HG03354 (cell line): Measurements from ENCODE around the gene KIFAP3.

Source experiments
- ATAC-seq: cut with Tn5 transposase; IDR thresholded peaks from one replicate; pipeline ENCODE4 v1.9.1; 2021; ENCODE audit warnings: mild to moderate bottlenecking; ENCODE audit not compliant: unreplicated experiment, poor library complexity, severe bottlenecking

KIFAP3 gene

DNA sequence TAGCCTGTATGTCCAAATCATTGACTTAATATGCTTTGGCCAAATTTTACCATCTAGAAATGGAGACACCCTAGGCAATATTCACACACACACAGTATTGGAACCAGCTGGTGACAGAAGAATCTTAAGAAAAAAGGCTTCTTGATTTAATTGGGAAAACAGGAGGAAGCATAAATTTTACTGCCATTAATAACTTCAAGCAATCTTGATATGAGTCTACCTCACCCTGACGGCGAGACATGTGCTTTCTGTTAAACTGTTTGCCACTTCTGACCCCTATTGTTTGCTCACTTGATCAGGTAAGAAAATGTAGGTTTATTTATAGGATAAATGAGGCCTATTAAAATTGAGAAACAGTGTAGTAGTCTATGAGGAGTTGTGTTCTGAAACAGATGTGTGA, 73.2 kb downstream of the KIFAP3 start:
- ATAC-seq: no peak

DNA sequence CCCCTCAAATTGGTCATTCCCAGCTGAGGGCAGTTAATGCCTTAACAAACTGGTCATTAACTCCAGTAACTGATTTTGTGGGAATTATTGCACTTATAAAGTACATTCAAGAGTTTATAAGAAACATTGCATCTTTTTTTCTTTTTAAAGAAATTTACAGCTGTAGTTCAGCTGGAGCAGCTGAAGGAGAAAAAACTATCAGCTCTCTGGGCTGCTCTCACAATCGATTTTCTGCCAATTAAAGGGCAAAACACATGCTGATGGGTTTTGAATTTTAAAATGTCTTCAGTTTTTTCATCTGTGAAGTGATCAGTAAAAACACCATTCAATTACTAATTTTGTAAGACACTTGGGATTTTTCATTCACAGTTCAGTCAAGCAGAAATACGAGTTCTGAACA, 74.7 kb downstream of the KIFAP3 start:
- no peak for ATAC-seq

DNA sequence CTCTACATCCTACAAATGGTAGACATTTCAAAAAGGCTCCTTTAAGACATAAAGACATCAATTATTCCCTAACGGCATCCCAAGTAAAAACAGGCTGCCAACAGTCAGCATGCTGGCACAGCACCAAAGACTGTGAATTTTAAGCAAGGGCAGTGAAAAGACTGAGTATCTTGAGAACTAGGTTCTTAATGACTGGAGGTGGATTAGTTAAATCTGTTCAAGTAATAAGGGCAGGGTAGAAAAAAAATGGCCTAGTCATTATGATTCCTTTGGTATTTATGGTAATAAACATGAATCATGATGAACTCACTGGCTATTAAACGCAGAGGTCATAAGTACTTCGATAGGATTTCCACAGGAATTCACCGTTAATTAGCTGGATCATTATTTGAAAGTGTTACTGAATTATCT, 75.2 kb downstream of the KIFAP3 start:
- no peak for ATAC-seq

DNA sequence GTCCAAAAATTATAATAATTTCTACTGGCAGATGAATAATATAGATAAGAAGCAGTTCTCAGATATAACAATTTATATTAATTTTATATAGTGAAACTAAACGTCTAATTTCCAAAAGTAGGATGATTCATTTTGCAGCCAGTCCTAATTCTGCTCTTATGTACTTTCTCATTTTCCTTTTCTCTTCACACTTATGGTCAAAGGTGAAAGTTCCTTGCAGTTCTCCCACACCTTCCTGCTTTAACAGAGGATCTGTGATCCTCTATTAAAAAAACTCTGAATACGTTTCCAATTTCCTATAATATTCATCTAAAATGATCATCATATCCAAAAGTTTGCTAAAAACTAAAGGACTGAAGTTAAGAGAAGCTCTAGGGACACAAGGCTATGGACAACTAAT, 78.5 kb downstream of the KIFAP3 start:
- no peak for ATAC-seq

DNA sequence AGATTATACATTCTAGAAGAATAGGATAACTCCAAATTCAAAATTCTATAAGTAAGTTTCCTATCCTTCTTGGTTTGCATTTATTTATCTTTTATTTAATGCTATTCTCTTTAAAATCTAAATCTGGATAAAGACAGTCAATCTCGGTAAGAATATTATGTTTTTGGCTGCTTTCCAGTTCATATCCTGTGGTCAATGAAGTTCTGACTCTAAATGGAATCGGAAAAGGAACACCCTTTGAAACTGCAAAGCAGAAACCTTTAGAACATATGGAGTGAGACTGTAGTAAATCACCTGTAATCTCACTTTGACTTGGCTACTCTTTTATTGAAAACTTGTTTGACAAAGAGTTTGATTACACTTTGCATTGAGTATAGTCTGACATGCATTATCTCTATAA, 85.2 kb downstream of the KIFAP3 start:
- ATAC-seq: no peak

DNA sequence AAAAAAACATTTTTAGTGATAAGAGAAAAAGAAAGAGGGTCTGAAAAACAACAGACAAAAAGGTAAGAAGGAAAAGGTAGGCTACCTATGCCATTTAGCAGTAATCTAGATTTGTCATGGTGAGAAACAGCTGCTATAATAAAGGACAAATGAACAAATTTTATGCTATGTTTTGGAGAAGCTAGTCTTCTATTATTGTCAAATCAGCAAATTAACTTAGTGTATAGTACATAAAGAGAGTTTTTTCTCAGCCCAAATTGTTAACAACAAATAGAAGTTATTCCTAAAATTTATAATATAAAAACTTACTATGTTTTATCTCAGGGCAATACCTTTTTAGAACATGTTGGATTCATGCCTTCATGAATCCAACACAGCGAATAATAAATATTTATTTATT, 88.7 kb downstream of the KIFAP3 start:
- ATAC-seq: no peak

DNA sequence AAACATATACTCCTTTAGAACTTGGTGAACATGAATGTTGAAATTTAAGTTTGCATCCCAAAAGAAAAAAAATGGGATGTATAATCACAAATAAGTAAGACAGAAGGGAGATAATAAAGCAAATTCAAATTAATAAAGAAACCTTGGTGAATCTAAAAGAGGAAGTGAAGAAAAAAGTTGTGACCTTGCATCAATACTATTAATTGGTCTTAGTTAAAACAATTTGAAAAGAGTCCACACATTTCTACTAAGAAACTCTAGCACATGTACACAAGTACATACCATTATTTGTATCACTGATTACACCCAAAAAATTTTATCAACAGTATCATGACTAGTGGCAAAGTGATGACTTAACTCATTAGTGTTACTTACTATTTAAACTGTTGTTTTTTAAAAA, 100.4 kb downstream of the KIFAP3 start:
- no peak for ATAC-seq

DNA sequence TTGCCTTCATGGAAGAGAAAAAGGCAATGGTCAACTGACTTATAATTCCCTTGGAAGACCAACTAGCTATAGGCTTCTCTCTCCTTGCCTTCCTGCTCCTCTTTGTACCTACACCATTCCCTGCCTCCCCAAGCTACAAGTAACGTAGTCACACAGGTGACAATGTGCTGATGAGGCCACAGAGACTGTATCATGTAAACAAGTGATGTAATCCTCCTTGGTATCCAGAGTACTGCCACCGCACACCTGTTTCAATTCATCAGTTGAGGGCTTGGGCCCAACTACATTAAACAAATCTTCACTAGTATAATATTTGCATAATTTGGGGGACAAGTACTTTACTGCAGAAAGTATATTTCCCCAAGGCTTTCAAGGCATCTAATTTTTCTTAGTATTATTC, 104.4 kb downstream of the KIFAP3 start:
- no peak for ATAC-seq

DNA sequence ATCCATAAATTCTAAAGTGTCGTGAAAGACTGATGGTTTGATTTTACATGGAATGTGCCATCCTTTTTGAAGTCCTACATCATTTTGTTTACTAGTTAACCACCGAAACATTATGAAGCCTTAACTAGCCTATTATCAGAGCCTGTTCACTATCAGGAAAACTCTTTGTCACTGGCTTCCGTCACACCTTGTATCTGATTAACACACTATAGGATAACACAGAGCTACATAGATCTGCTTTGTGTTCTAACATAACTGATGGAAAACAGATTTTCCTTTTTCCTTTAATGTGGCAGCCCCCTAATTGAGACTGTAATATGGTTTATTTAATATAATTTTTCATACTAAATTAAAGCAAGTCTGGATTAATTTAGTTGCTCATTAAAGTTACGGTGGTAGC, 106.3 kb downstream of the KIFAP3 start:
- no peak for ATAC-seq

DNA sequence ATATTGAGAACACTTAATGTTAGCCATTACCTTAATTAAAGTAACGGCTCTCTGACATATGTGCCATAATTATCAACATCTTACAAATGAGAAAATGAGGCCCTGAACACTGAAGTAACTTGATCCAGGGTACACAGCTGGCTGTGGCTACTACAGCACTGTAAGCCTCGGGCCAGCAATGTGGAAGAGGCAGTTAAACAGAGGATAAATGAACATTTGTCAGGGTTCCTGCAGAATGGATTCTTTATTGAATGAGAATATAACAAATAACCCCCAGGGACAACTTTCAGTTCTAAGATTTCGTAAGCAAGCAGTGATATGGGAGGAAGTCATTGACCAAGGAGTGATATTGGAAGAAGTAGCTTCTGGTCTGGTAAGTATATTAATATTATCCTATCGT, 110.3 kb downstream of the KIFAP3 start:
- ATAC-seq: no peak

DNA sequence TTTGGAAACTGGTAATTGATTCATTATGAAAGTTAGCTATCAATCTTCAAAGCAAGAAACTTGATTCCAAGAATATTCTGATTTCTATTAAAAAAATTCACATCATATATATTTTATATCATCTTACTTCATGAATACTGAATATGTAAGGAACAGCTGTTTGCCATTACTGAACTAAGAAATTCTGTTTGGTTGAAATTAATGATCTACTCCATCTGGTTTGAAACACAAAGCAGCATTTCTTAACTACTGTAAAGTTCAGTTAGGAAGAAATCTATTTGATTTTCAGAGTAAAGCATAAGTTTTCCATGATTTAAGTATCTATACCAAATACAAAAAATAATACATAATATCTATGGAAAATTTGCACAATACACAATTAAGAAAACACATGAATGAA, 114.8 kb downstream of the KIFAP3 start:
- ATAC-seq: no peak

DNA sequence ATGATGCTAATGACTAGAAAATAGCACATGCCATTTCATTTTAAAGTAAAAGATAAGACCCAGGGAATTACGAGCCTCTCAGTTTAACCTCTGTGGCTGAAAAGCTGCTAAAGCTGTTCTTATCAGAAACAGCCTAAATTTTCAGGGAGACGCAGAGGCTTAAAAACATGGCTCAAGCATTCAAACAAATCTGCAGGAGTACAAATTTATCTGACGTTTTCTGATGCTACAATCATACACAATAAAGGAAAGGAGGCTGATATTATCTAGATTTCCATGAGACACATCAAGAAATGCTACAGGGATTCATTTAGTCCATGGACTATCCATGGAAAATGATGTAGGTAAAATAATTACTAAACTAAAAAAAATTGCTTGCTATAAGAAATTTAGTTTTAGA, 115.5 kb downstream of the KIFAP3 start:
- ATAC-seq: no peak

DNA sequence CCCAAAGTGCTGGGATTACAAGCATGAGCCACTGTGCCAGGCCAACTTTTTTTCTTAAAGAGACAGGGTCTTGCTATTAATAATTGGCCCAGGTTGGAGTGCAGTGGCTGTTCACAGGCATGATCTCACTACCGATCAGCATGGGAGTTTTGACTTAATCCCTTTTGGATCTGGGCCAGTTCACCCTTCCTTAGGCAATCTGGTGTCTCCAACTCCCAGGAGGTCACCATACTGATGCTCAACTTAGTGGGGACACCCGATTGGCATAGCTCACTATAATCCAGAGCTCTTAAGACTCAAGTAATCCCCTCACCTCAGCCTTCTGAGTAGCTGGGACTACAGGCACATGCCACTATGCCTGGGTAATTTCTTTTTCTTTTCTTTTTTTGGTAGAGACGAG, 116.6 kb downstream of the KIFAP3 start:
- no peak for ATAC-seq

DNA sequence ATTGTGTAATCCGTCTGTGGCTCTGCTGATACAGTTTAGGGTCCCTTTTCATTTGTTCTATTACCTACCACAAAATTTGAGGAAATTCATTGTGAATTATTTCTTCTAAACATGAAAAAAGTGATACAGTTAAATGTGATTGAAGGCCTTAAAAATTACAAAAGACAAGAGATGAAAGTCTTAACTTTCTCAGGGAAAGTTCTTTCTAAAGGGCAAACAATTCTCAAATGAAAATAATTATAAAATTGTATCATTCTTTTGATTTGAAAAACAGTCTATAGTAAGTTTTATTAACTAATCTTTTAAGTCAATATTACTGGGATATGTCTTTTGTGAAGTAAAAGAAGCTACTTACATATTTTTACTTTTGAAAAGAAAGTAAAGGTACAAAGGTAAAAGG, 123.4 kb downstream of the KIFAP3 start:
- no peak for ATAC-seq

DNA sequence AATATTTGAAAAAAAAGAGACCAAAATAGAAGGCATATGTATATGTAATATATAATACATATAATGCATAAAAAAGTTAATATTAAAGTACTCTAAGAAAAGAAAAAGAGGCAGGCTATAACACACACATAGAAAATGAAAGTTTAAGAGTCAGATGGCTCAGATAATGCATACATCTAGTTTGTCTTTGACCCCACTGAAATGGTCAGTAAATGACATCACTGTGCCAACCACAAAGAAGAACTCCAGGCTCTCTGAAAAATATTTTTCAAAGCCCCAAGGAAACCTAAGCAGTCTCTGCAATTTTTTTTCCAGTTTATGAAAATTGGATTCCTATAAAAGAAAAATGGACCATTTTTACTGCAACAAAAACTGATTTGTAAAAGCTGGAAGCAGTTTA, 125.4 kb downstream of the KIFAP3 start:
- no peak for ATAC-seq

DNA sequence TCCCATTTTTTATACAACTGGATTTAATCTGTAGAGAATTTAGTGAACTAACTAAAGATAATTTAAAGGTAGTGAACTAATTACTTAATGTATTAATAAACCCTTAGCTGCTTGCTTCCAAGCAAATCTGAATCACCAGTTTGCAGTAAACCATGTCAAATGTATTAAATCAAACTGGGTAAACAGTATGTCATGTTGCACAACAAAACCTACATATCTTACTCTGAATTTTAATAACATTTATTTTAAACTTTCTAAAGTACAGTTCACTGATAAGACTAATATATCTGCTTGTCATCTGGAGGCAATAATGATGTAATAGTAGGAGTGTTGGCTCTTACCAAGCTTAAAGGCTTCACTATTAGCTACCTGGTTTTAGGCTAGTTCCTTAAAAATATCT, 128.3 kb downstream of the KIFAP3 start:
- no peak for ATAC-seq

DNA sequence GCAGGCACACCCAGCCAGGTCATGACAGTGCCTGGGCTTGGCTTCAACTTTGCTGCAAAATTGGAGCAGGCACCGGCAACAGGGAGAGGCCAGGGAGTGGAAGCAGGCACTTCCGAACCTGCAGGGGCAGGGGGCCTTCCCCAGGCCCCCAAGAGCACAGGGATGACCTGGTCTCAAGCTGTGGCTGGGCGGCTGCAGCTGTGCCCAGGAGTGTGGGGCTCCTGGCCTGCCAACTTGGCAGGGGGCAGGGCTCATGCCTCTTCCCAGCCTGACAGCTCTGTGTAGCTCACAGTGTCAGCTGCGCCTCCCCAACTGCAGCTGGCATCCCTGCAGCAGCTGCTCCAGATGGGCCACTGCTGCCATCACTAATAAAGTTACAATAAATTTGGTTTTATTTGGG, 129.3 kb downstream of the KIFAP3 start:
- ATAC-seq: no peak

DNA sequence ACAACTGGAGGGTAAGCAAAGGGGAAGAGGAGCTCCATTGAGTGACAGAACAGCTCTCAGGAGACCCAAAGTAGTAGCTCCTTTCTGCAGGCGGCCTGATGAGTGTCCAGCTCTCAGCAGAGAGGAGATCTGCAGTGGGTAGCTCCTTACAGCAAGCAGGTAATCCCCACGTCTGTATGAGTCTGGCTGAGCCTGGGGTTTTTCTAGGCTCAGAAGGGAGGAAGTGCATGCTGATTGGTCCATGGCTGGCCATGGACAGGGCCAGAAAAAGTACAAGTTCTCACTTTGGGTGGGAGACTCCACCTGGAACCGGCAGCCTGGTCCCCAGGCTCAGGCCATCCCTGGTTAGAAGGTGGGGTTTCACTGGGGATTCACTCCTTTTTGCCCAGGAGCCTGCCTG, 129.9 kb downstream of the KIFAP3 start:
- no peak for ATAC-seq

DNA sequence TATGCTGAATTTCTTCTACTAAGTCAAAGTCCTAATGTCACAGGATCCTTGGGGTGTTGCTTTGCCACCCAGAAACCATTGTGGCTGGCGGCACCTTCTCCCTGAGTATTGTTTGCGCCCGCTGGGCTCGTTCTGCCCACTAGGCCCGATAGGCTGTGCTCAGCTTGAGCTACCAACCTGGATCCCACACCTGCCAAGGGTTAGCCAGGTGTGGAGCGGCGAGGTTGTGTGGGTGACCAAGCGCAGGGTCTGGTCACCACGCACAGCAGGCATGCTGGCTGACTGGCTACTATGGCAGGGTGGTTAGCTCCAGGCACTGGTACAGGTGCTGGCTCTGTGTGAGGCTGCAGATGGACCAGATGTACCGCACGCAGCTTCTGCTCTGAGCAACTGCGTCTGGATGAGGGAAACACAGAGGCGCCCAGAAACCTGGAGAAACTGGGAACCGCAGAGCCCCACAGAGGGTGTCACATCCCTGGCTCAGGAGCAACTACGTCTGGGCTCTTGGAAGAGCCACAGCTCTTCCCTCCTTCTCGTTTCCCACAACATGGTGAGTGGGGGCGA, 130.4 kb downstream of the KIFAP3 start:
- no peak for ATAC-seq

DNA sequence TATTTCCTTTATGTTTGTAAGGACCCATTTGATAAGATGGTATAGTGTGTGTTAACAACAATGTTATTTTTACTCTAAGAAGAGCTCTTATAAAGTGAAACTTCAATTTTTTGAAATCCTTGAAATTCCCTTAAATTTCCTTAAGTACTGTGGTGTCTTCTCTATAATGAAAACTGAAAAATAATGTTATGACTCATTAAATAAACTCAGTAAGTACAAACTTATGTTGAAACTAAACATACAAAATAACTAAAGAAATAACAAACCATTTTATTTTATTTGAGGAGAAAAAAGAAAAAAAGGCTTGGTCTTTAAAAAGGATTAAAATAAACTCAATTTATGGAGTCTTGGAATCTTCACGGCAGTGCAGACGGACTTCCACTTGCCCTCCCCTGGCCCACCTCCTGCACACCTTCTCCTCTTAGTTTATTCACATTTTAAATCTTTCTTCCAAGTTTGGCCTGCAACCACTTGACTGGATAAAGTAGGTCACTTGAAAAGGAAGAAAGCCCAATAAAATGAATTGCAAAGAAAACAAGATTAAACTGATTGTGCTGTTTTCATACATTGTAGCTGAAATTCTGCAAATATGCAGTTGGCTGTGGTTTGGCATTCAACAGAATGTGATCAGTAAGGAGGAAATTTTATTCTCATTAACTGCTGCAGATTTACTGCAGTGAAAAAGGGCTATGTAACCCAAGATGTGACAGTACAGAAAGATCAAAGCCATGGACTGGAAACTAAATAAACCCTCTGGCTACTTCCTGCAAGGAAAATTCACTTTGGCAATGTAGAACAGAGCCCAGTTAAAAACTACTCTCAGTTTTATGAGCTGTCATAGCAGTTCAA, 132.3 kb downstream of the KIFAP3 start:
- ATAC-seq: no peak

DNA sequence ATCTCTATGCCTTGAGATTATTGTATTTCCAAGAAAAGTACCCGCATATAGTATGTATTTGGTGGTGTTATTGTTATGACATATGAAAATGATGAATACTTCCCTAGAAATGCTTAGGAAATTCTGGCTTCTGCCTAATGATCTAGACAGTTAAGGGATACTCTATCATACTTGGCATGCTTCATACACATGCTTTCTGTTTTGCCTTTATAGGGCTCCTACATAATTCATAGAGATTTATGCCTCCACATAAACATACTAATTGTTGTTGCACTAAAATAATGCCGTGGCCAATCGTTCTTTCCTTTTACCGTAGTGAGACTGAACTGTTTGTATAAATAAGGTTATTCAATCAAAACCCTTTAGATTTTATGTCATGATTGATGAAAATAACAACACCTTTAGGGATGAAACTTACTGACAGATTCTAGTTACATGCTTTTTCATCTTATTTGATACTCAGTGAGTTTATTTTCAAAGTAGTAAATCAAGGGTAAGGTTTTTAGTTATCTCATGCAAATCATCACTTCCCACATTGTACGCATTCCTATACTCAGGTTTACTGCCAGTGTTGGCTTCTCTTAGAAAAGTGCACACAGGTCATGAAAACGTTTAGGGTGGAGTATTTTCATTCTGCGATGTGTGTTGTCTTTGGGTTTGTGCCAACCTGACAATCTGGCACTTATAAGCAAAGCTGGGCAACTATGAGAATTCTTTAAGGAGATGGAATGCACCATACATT, 140.3 kb downstream of the KIFAP3 start:
- ATAC-seq: no peak
